GM23338 (cell line): ENCODE data around the gene SPATS2. TPM values are rescaled to one million over a fixed set of nuclear protein-coding genes. Genes with fewer than 3 reads are reported as not detected.

Source experiments
- ATAC-seq: fragments of 200-7000 bp; cut with Tn5 transposase; 3 replicates; pipeline ENCODE4 v1.9.1; 2020
- DNase-seq: peaks from one replicate; pipeline ENCODE4 v3.0.0-alpha.2; 2015; ENCODE audit warnings: low spot score
- H2AFZ ChIP-seq: fragments of 200-600 bp; sonication (generic); 2 replicates; pipeline ENCODE4 v1.8.0; 2016; ENCODE audit warnings: antibody characterized with exemption, mild to moderate bottlenecking, moderate library complexity
- H3F3A ChIP-seq: fragments of 200-600 bp; sonication (generic); replicated peaks from 2 replicates; pipeline ENCODE4 v1.8.0; 2017; ENCODE audit warnings: antibody characterized with exemption, mixed run types, low read depth
- H3K27ac ChIP-seq: fragments of 200-600 bp; sonication (generic); 2 replicates; pipeline ENCODE4 v1.6.1; 2016; ENCODE audit warnings: low read depth
- H3K27me3 ChIP-seq: fragments of 200-600 bp; sonication (generic); 2 replicates; pipeline ENCODE4 v1.8.0; 2016; ENCODE audit warnings: mild to moderate bottlenecking, mixed run types, moderate library complexity; ENCODE audit not compliant: insufficient read depth
- H3K36me3 ChIP-seq: fragments of 200-600 bp; sonication (generic); 2 replicates; pipeline ENCODE4 v1.8.0; 2016; ENCODE audit warnings: mild to moderate bottlenecking; ENCODE audit not compliant: insufficient read depth
- H3K4me1 ChIP-seq: fragments of 200-600 bp; sonication (generic); 2 replicates; pipeline ENCODE4 v1.8.0; 2016; ENCODE audit warnings: mild to moderate bottlenecking, moderate library complexity; ENCODE audit not compliant: insufficient read depth
- H3K4me2 ChIP-seq: fragments of 200-600 bp; sonication (generic); 2 replicates; pipeline ENCODE4 v1.7.1; 2017; ENCODE audit warnings: mixed run types
- H3K4me3 ChIP-seq: fragments of 200-600 bp; sonication (generic); 2 replicates; pipeline ENCODE4 v1.6.1; 2016; ENCODE audit warnings: mixed run types
- H3K79me2 ChIP-seq: fragments of 200-600 bp; sonication (generic); replicated peaks from 2 replicates; pipeline ENCODE4 v1.8.0; 2017; ENCODE audit warnings: mild to moderate bottlenecking; ENCODE audit not compliant: insufficient read depth
- H3K9me2 ChIP-seq: fragments of 200-600 bp; sonication (generic); 2 replicates; pipeline ENCODE4 v1.8.0; 2017; ENCODE audit not compliant: insufficient read depth
- H4K20me1 ChIP-seq: fragments of 200-600 bp; sonication (generic); replicated peaks from 2 replicates; pipeline ENCODE4 v1.8.0; 2017; ENCODE audit warnings: mild to moderate bottlenecking; ENCODE audit not compliant: insufficient read depth
- H3K27ac Mint-ChIP-seq: 2 replicates; pipeline ENCODE4 v1.8.0; 2020; ENCODE audit warnings: inconsistent platforms, mild to moderate bottlenecking, moderate library complexity, mixed read lengths
- H3K27me3 Mint-ChIP-seq: 3 replicates; pipeline ENCODE4 v1.8.0; 2022; ENCODE audit warnings: low read depth, mild to moderate bottlenecking, moderate library complexity, mixed read lengths, inconsistent platforms; ENCODE audit not compliant: insufficient read depth, poor library complexity
- H3K36me3 Mint-ChIP-seq: 3 replicates; pipeline ENCODE4 v1.8.0; 2021; ENCODE audit warnings: low read depth, mild to moderate bottlenecking, inconsistent platforms, moderate library complexity, mixed read lengths
- H3K4me1 Mint-ChIP-seq: 3 replicates; pipeline ENCODE4 v1.8.0; 2020; ENCODE audit warnings: mild to moderate bottlenecking, inconsistent platforms, mixed read lengths
- H3K4me3 Mint-ChIP-seq: 3 replicates; pipeline ENCODE4 v1.8.0; 2021; ENCODE audit warnings: moderate library complexity, mild to moderate bottlenecking, inconsistent platforms, mixed read lengths
- H3K9me3 Mint-ChIP-seq: 3 replicates; pipeline ENCODE4 v1.8.0; 2020; ENCODE audit warnings: moderate library complexity, mild to moderate bottlenecking, inconsistent platforms, mixed read lengths
- CREB1 ChIP-seq: fragments of 250-450 bp; sonication (Bioruptor Pico); IDR thresholded peaks from 2 replicates; pipeline ENCODE4 v1.5.0; 2020; ENCODE audit warnings: low read depth, mild to moderate bottlenecking, moderate library complexity
- CTCF ChIP-seq, 2 experiments: fragments of 200-600 bp in 1 of 2; sonication (generic) in 1 of 2; conservative IDR thresholded peaks; 2 replicates each; pipeline versions ENCODE4 v1.5.1 to v1.6.1; 2016 to 2017; ENCODE audit warnings: antibody characterized with exemption in 2 of 2, low read depth in 2 of 2, mild to moderate bottlenecking in 2 of 2, moderate library complexity in 1 of 2
- ETS1 ChIP-seq: IDR thresholded peaks from 2 replicates; pipeline ENCODE4 v1.6.1; 2016; ENCODE audit warnings: antibody characterized with exemption
- EZH2 ChIP-seq: fragments of 200-600 bp; sonication (generic); IDR thresholded peaks from one replicate; pipeline ENCODE4 v1.8.0; 2017; ENCODE audit warnings: antibody characterized with exemption, mild to moderate bottlenecking, low read depth; ENCODE audit not compliant: unreplicated experiment
- EZH2phosphoT487 ChIP-seq: fragments of 200-600 bp; sonication (generic); IDR thresholded peaks from one replicate; pipeline ENCODE4 v1.8.1; 2018; ENCODE audit warnings: antibody characterized with exemption; ENCODE audit not compliant: unreplicated experiment
- JUNB ChIP-seq: IDR thresholded peaks from one replicate; pipeline ENCODE4 v1.6.1; 2016; ENCODE audit warnings: antibody characterized with exemption; ENCODE audit not compliant: unreplicated experiment
- NANOG ChIP-seq: IDR thresholded peaks from 2 replicates; pipeline ENCODE4 v1.6.1; 2016; ENCODE audit warnings: antibody characterized with exemption, borderline replicate concordance
- POLR2AphosphoS5 ChIP-seq: IDR thresholded peaks from 2 replicates; pipeline ENCODE4 v1.6.1; 2016; ENCODE audit warnings: antibody characterized with exemption, low read depth
- REST ChIP-seq: IDR thresholded peaks from one replicate; pipeline ENCODE4 v1.6.1; 2018; ENCODE audit warnings: antibody characterized with exemption; ENCODE audit not compliant: unreplicated experiment
- STAT1 ChIP-seq: IDR thresholded peaks from one replicate; pipeline ENCODE4 v1.6.1; 2016; ENCODE audit warnings: antibody characterized with exemption; ENCODE audit not compliant: unreplicated experiment
- ZNF114 ChIP-seq: fragments of 250-450 bp; sonication (Bioruptor Pico); IDR thresholded peaks from 2 replicates; pipeline ENCODE4 v1.5.0; 2020; ENCODE audit warnings: mild to moderate bottlenecking, moderate library complexity
- ZNF331 ChIP-seq: fragments of 250-450 bp; sonication (Bioruptor Pico); IDR thresholded peaks from 2 replicates; pipeline ENCODE4 v1.5.0; 2020; ENCODE audit warnings: low read depth, mild to moderate bottlenecking, moderate library complexity
- ZNF462 ChIP-seq: fragments of 250-450 bp; sonication (Bioruptor Pico); IDR thresholded peaks from 2 replicates; pipeline ENCODE4 v1.5.0; 2020; ENCODE audit warnings: mild to moderate bottlenecking, moderate library complexity
- polyA plus RNA-seq: library from polyadenylated mRNA; unstranded; fragments of >200 nt; fragmentation: Nextera tagmentation; extraction: Ambion mirVana; gene quantifications from 2 replicates; pipeline ENCODE4 v1.2.1, GENCODE V29; 2016
- total RNA-seq: library from RNA; depleted of rRNA; stranded (reverse); fragments of >200 nt; shearing (Covaris generic); gene quantifications from 2 replicates; pipeline ENCODE4 v1.2.3, GENCODE V29; 2014

Gene SPATS2
- total and polyA plus RNA-seq, 2 experiments from 2014 or later, result 20.6 to 61.0 TPM

GRCh38 chr12:49531745-49532144, 164.5 kb downstream of the SPATS2 start:
- H3F3A ChIP-seq, result no peaks in the 10 kb centered on the region
- peaks cover 9% of the 10 kb centered on the region for H3K4me1 ChIP-seq
- no peak for DNase-seq
- Mint-ChIP-seq H3K36me3 (peaks cover 9% of the 10 kb centered on the region), H3K4me3 (no peak overlapping the region), H3K27me3 (peaks cover 20% of the 10 kb centered on the region), H3K4me1 (peaks cover 14% of the 10 kb centered on the region; the same call in 2 of the 3 replicates), H3K27ac (no peak overlapping the region), H3K9me3 (no peaks in the 10 kb centered on the region; the same call in 2 of the 3 replicates)
- no peaks in the 10 kb centered on the region; the same call in 1 of the 2 replicates for H4K20me1 ChIP-seq
- H3K27me3 ChIP-seq, result peaks cover 37% of the 10 kb centered on the region
- no peak overlapping the region for H3K27ac ChIP-seq
- H3K79me2 ChIP-seq, result no peaks in the 10 kb centered on the region
- H2AFZ ChIP-seq, result no peak overlapping the region
- TF ChIP-seq CREB1, result no peak
- TF ChIP-seq JUNB, result no peak
- TF ChIP-seq ZNF114, result no peak
- TF ChIP-seq ZNF462, result no peak
- no peak for TF ChIP-seq EZH2
- no peak for TF ChIP-seq ETS1
- TF ChIP-seq CTCF (conservative IDR thresholded peaks at IDR 0.05; ENCODE audit: low read depth in 2 of 2), result no peak
- TF ChIP-seq REST, result no peak
- TF ChIP-seq POLR2AphosphoS5, result no peak
- no peak for TF ChIP-seq EZH2phosphoT487
- no peak for TF ChIP-seq STAT1
- no peak for TF ChIP-seq ZNF331
- no peak for TF ChIP-seq NANOG
- no peak overlapping the region for H3K4me2 ChIP-seq
- no peaks in the 10 kb centered on the region; the same call in 1 of the 2 replicates for H3K36me3 ChIP-seq
- no peak overlapping the region for H3K4me3 ChIP-seq
- no peaks in the 10 kb centered on the region for H3K9me2 ChIP-seq
- ATAC-seq, result no peak
